ENCODE results near the gene CXCL13.

DNA sequence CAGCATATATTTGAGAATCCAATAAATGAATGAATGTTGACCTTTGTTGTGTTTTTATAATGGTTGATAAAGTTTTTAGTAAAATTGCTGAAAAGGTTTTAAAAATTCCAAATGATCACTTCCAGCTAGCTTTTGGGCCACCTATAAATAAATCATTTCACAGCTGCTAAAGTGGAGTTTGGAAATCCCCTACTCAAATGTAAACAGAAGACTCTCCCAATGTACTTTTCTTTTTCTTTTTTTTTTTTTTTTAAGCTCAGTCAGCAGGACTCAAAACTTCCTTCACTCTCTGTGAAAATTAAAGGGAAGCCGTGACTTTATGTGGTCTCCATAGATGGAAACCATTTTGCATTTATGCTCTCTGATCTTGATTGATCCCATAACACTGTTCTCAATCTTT lies 45.2 kb downstream of the CXCL13 start:
- TF ChIP-seq RCOR1 (IDR thresholded peaks at IDR 0.05; ENCODE audit: low read length) = no peak
- TF ChIP-seq FOXM1 (IDR thresholded peaks at IDR 0.05; ENCODE audit: low read depth) = no peak
- TF ChIP-seq, protein P1, sequence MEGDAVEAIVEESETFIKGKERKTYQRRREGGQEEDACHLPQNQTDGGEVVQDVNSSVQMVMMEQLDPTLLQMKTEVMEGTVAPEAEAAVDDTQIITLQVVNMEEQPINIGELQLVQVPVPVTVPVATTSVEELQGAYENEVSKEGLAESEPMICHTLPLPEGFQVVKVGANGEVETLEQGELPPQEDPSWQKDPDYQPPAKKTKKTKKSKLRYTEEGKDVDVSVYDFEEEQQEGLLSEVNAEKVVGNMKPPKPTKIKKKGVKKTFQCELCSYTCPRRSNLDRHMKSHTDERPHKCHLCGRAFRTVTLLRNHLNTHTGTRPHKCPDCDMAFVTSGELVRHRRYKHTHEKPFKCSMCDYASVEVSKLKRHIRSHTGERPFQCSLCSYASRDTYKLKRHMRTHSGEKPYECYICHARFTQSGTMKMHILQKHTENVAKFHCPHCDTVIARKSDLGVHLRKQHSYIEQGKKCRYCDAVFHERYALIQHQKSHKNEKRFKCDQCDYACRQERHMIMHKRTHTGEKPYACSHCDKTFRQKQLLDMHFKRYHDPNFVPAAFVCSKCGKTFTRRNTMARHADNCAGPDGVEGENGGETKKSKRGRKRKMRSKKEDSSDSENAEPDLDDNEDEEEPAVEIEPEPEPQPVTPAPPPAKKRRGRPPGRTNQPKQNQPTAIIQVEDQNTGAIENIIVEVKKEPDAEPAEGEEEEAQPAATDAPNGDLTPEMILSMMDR (IDR thresholded peaks at IDR 0.05) = no peak
- TF ChIP-seq MXI1 (IDR thresholded peaks at IDR 0.05; ENCODE audit: low read depth, low read length) = no peak
